ENCODE results near the gene UBE2S.

Gene UBE2S

DNA sequence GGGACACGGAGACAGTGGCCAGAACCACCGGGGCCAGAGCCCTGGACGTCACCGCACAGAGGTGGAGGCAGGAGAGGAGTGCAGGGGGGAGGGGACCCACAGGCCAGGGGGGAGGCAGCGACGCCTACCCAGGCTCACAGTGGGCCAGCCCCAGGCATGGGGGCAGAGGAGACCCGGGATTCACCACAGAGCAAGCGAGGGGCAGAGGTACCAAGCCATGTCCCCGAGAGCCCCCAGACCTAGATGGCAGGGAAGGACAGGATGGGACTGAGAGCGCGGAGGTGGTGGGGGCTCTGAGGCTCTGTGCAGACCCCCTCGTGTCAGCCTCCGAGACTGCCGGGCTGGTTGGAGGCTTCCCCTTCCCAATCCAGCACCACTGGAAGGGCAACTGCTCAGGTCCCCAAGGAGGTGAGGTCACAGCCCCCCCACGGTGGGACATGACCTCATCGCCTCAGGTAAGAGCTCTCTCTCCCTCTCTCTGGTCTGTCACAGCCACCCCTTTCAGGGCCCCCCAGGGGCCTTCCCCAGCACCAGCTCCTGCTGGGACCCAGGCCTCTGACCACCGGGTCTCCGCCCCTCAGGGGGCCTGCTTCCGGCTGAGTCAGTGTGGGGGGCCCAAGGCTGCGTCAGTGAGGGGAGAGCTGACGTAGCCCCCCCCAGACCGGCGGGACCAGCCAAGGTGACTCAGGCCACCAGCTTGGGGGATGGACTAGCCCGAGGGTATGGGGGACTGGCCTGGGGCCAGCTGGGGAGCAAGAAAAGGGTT is 35.1 kb downstream of the UBE2S start:
- TF ChIP-seq Cebpa-rat (IDR thresholded peaks at IDR 0.05): no peak
- peaks cover 12 to 36% (median 25%) of the 10 kb centered on the region in 10 experiments; a peak in 18 of 20 replicates for H3K4me1 ChIP-seq
- peak overlapping the region in 10 of 11 experiments; percentile 1 to 55 (median 43); a peak in 14 of 22 replicates for H3K4me2 ChIP-seq
- no peaks in the 10 kb centered on the region for H3K9me3 ChIP-seq (replicated peaks in 1 of 11)
- H4K20me1 ChIP-seq: peaks cover 0 to 27% (median 7%) of the 10 kb centered on the region in 11 experiments; a peak in 11 of 22 replicates
- peaks cover 73 to 95% (median 88%) of the 10 kb centered on the region in 11 experiments for H3K27me3 ChIP-seq
- no peak overlapping the region for H3K27ac ChIP-seq
- peak overlapping the region in 4 of 11 experiments; percentile 9 to 46 (median 24); a peak in 1 of 22 replicates for H3K9ac ChIP-seq
- H3K4me3 ChIP-seq: no peak overlapping the region
- no peaks in the 10 kb centered on the region for H3K36me3 ChIP-seq

DNA sequence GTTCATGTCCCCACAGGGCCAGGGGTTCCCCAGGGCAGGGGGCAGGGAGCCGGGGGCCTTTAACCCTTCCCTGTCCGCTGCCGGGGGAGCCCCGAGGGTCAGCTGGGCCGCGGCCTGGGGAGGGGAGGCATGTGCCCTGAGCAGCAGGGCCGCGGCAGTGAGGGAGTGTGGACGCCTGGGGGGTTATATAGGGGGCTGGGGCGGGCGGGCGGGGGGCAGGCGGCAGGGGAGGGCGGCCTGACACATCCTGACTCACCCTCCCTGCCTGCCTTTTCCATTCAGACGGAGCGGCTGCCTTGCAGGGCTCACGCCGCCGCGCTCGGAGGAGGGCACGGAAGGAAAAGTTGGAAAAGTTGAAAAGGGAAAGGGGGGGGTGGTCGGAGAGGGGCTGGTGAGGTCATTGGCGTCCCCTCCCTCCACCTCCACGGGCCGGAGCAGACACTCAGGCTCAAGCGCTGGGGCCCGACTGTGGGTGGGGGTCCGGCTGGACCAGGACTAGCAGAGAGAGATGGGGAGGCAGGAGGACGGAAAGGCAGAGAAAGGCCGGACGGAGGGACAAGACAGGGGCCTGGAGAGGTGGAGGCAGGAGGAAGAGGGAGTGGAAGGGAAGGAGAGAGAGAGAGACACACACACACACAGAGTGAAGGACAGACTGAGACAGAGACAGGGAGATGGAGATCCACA is 37.1 kb downstream of the UBE2S start, which contains the start of gene IL11:
IL11 (minus strand) TSS at position 159 of the 684 bp plus-strand sequence; CDS start at position 6, 153 bp downstream.
- H3K9ac ChIP-seq: peak within 1 kb of the TSS in 9 of 11 experiments; percentile 38 to 67 (median 51); a peak in 12 of 22 replicates
- H3K27ac ChIP-seq: no peak within 1 kb of the TSS
- peak within 1 kb of the TSS; percentile 37 to 67 (median 51); a peak in 19 of 20 replicates for H3K4me3 ChIP-seq
- H3K36me3 ChIP-seq: no peaks in the 10 kb centered on the region
- H4K20me1 ChIP-seq: peaks cover 0 to 26% (median 7%) of the 10 kb centered on the region in 11 experiments; a peak in 9 of 22 replicates
- H3K4me1 ChIP-seq: peaks cover 12 to 22% (median 19%) of the 10 kb centered on the region in 10 experiments; a peak in 18 of 20 replicates
- peak within 1 kb of the TSS; percentile 78 to 89 (median 83) for H3K4me2 ChIP-seq
- H3K27me3 ChIP-seq: peaks cover 59 to 85% (median 79%) of the 10 kb centered on the region in 11 experiments
- no peaks in the 10 kb centered on the region for H3K9me3 ChIP-seq (replicated peaks in 1 of 11)
- TF ChIP-seq Cebpa-rat (IDR thresholded peaks at IDR 0.05): no peak

DNA sequence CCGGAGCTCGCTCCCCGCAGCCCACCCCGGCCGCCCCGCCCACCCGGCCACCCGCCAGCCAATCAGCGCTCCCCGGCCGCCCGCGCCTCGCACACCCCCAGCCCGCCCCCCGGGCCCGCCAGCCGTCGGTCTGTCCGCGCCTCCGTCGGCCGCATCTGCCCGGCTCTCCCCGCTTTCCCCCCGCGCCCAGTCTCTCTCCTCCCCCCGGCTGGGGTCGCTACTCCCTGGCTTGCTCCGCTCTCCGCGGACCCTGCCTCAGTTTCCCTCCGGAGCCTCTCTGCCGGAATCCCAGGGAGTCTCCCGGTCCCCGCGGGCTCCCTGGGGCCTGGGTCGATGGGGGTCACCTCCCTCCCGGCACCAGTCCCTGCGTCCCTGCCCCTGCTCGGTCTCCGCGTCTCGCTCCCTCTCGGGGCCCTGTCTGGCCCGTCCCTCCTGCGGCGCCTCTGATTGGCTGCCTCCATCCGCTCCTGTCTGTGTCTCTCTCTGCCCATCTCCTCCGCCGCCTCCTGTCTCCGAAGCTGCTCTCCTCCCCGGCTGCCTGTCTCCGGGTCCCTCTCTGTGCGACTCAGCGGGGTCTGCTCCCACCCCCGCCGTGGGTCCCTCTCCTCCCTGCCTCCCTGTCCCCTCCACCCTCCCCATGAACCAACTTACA is 37.8 kb downstream of the UBE2S start:
- H3K27ac ChIP-seq: no peak overlapping the region
- H4K20me1 ChIP-seq: peaks cover 0 to 26% (median 7%) of the 10 kb centered on the region in 11 experiments; a peak in 9 of 22 replicates
- peaks cover 12 to 22% (median 19%) of the 10 kb centered on the region in 10 experiments; a peak in 18 of 20 replicates for H3K4me1 ChIP-seq
- H3K27me3 ChIP-seq: peaks cover 56 to 82% (median 76%) of the 10 kb centered on the region in 11 experiments
- peak overlapping the region; percentile 75 to 89 (median 82) for H3K4me2 ChIP-seq
- no peaks in the 10 kb centered on the region for H3K9me3 ChIP-seq (replicated peaks in 1 of 11)
- peak overlapping the region; percentile 28 to 67 (median 49); a peak in 15 of 20 replicates for H3K4me3 ChIP-seq
- peak overlapping the region in 3 of 11 experiments; percentile 38 to 54 (median 50); a peak in 4 of 22 replicates for H3K9ac ChIP-seq
- TF ChIP-seq Cebpa-rat (IDR thresholded peaks at IDR 0.05): no peak
- H3K36me3 ChIP-seq: no peaks in the 10 kb centered on the region

DNA sequence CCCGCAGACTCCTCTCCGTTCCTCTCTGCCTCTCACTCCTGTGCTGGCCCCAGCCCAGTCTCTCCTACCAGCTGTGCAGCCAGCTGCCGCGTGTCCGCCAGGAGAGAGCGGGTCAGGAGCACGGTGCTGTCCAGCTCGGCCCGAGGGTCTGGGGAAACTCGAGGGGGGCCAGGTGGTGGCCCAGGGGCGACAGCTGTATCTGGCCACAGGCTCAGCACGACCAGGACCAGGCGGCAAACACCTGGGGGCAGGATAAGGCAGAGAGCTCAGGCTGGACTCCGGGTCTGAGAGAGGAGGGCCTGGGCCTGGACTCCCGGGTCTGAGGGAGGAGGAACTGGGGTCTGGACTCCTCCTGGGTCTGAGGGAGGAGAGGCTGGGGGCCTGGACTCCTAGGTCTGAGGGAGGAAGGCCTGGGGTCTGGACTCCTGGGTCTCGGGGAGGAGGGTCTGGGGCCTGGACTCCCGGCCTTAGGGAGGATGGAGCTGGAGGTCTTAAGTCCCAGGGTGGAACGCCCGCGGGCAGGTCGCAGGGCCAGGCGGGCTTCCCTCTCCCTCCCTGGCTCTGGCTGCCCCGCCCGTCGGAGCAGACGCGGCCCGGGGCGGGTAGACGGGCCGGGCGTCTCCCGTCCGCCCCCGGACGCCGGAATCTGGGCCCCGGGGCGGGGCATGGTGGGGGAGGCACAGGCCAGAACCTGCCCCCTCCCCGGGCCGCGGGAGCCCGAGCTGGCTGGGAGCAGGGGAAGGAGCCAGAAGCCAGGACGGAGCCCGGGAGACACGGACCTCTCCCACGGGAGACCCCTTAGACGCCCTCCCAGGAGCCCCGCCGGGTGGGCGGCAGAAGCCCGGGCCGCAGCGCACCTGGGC is 38.7 kb downstream of the UBE2S start:
- peak overlapping the region; percentile 75 to 89 (median 82) for H3K4me2 ChIP-seq
- TF ChIP-seq Cebpa-rat (IDR thresholded peaks at IDR 0.05): no peak
- H3K9me3 ChIP-seq (replicated peaks in 1 of 11): no peaks in the 10 kb centered on the region
- H3K4me3 ChIP-seq: peak overlapping the region; percentile 33 to 67 (median 51); a peak in 18 of 20 replicates
- no peak overlapping the region for H3K27ac ChIP-seq
- H3K27me3 ChIP-seq: peaks cover 53 to 78% (median 73%) of the 10 kb centered on the region in 11 experiments
- H3K36me3 ChIP-seq: no peaks in the 10 kb centered on the region
- peak overlapping the region in 9 of 11 experiments; percentile 38 to 67 (median 51); a peak in 12 of 22 replicates for H3K9ac ChIP-seq
- H4K20me1 ChIP-seq: peaks cover 0 to 26% (median 7%) of the 10 kb centered on the region in 11 experiments; a peak in 9 of 22 replicates
- H3K4me1 ChIP-seq: peaks cover 12 to 26% (median 19%) of the 10 kb centered on the region in 10 experiments; a peak in 18 of 20 replicates

DNA sequence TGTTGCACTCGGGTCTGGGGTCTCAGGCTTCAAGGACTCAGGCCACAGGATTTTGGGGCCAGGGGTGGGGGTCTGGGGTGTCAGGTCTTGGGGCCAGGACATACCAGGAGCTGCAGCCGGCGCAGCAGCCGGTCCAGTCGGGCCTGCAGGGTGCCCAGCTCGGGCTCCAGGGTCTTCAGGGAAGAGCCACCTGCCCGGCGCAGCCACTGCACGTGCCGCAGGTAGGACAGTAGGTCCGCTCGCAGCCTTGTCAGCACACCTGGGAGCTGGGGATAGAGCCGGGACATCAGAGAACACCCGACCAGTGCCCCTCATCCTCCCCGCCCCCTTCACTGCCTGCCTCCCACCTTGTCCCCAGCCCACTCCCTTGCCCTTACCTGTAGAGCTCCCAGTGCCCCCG is 39.5 kb downstream of the UBE2S start:
- Histone ChIP-seq H3K4me1 (peaks cover 12 to 28% (median 19%) of the 10 kb centered on the region in 10 experiments; a peak in 18 of 20 replicates), H4K20me1 (peaks cover 0 to 26% (median 7%) of the 10 kb centered on the region in 11 experiments; a peak in 9 of 22 replicates), H3K4me3 (no peak overlapping the region), H3K36me3 (no peaks in the 10 kb centered on the region), H3K27ac (no peak overlapping the region), H3K9ac (no peak overlapping the region), H3K9me3 (replicated peaks in 1 of 11) (no peaks in the 10 kb centered on the region), H3K4me2 (no peak overlapping the region), H3K27me3 (peaks cover 52 to 70% (median 65%) of the 10 kb centered on the region in 11 experiments)
- no peak for TF ChIP-seq Cebpa-rat (IDR thresholded peaks at IDR 0.05)

DNA sequence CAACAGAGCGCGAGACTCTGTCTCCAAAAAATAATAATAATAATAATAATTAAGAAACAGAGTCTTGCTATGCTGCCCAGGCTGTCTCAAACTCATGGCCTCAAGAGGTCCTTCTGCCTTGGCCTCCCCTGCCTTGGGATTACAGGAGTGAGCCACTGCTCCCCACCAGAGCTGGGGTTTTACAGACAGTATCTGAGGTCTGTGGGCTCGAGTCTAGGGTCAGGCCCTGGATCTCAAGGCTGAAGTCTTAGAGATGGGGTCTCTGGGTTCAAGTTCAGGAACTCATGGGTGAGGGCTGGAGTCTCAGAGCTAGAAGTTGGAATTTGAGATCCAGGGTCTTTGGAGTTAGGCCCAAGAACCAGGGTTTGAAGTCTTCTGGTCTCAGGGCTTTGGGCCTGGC is 40.8 kb downstream of the UBE2S start:
- Histone ChIP-seq H3K9me3 (replicated peaks in 1 of 11) (no peaks in the 10 kb centered on the region), H3K9ac (no peak overlapping the region), H3K36me3 (no peaks in the 10 kb centered on the region), H3K27me3 (peaks cover 41 to 56% (median 52%) of the 10 kb centered on the region in 11 experiments), H3K27ac (no peak overlapping the region), H3K4me1 (peaks cover 6 to 21% (median 12%) of the 10 kb centered on the region in 10 experiments; a peak in 15 of 20 replicates), H3K4me3 (no peak overlapping the region), H4K20me1 (peaks cover 0 to 20% (median 7%) of the 10 kb centered on the region in 11 experiments; a peak in 9 of 22 replicates), H3K4me2 (no peak overlapping the region)
- TF ChIP-seq Cebpa-rat (IDR thresholded peaks at IDR 0.05): no peak

DNA sequence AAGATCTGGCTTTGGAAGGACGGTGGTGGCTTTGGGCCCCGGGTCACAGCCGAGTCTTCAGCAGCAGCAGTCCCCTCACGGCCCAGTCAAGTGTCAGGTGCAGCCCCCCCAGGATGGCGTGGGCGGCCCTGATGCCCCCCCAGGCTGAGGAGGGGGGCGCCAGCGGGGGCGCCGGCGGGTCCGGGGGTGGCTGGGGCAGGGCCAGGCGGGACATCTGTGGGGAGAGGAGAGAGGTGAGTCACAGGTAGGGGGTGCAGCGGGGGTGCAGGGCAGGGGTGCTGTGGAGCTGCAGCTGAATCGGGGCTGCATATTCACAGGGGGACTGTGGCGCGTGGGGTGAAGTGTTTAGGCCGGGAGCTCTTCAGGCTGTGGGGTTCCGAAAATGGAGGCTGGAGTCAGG is 41.6 kb downstream of the UBE2S start:
- Histone ChIP-seq H3K4me1 (peaks cover 6 to 21% (median 12%) of the 10 kb centered on the region in 10 experiments; a peak in 15 of 20 replicates), H3K4me3 (no peak overlapping the region), H3K4me2 (no peak overlapping the region), H4K20me1 (peaks cover 0 to 19% (median 7%) of the 10 kb centered on the region in 11 experiments; a peak in 9 of 22 replicates), H3K9ac (no peak overlapping the region), H3K27ac (no peak overlapping the region), H3K9me3 (replicated peaks in 1 of 11) (no peaks in the 10 kb centered on the region), H3K36me3 (no peaks in the 10 kb centered on the region), H3K27me3 (peaks cover 33 to 48% (median 43%) of the 10 kb centered on the region in 11 experiments)
- no peak for TF ChIP-seq Cebpa-rat (IDR thresholded peaks at IDR 0.05)

All from BLaER1 treated with 17β-estradiol and CSF1 and Interleukin-3, amounts not matched to agents 10 nM and 100 nM (cell line).